Epithelial cell of prostate (primary cell): Measurements from ENCODE around the gene UNC80.
A peak's percentile ranks its signal among the peaks of the same experiment; 100 is the strongest.

ENCODE experiments used
- DNase-seq: peaks from one replicate; pipeline ENCODE4 v3.0.0-alpha.2; 2011; ENCODE audit warnings: low read depth, low spot score
- H3K27ac ChIP-seq: fragments of 450-650 bp; 2 replicates; pipeline ENCODE4 v1.5.1; 2017; ENCODE audit warnings: mild to moderate bottlenecking

UNC80 gene

DNA sequence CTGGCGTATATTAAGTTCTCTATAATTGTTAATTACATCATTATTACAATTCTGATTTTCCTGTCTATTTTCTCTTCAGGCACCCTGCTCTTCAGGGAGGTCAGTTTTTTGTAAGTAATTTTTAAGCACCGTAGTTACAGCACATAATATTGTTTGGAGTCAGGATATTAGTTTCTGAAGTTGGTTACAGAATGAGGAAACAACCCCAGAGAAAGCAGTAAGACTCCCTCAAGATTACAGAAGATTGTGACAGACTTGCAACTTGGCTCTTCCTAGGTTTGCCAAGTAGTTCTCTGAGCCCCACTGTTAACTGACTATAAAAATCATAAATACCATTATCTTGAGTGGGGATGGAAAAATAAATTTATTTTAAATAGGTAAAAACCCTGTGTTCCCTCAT lies 231.7 kb downstream of the UNC80 start:
- H3K27ac ChIP-seq = peak overlapping the region; percentile 43
- DNase-seq = no peak

DNA sequence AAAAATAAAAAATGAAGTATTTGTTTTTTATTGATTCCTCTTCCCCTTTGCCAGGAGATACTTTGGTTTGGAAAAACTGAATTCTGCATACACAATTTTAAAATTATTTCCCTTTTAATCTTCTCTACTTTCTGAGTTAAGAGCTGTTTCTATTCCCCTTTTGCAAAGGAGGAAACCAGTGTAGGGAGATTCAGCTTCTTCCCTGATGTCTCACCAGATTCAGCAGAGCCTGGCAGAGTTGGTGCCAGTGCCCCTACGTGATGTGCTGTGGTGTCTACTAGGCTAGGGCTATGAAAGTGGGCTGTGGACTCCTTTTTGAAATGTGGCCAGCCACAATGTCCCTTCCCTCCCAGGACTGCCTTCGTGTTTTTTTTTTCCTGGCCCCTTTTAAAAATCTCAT lies 233.2 kb downstream of the UNC80 start:
- no peak overlapping the region for H3K27ac ChIP-seq
- no peak for DNase-seq

DNA sequence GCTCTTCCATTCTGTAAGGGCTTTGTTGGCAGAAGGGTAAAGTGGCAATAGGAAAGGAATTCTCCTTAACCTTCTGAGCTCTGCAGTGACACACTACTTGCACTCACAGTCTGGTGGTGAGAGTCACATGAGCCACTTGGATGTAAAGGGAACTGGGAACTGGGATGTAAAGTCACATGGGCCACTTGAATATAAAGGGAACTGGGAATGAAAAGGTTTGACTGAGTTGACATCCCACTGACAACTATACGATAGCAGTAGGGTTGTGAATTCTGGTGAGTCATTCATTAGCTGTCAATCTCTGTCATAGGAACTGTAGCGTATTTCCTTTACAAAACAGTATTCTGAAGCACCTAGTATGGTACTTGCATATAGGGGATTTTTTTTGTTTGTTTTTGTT lies 236.3 kb downstream of the UNC80 start:
- H3K27ac ChIP-seq = no peak overlapping the region
- no peak for DNase-seq

DNA sequence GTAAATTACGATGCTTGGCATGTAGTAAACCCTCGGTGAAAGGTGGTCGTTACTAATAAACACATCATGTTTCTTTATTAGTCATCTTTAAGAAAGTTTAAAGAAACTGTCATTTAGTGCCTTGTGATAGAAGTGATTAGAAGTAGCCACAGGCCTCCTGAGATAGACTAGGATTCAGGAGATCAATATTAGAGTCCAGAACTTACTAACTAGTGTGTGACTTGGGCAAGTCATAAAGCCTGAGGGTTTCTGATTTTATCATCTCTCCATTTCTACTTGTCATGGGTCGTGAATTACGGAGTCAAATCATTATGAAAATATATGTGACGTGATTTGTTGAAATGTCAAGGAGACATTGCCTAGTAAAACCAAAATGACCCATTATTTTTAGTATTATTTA lies 237.5 kb downstream of the UNC80 start:
- no peak for DNase-seq
- H3K27ac ChIP-seq = no peak overlapping the region

DNA sequence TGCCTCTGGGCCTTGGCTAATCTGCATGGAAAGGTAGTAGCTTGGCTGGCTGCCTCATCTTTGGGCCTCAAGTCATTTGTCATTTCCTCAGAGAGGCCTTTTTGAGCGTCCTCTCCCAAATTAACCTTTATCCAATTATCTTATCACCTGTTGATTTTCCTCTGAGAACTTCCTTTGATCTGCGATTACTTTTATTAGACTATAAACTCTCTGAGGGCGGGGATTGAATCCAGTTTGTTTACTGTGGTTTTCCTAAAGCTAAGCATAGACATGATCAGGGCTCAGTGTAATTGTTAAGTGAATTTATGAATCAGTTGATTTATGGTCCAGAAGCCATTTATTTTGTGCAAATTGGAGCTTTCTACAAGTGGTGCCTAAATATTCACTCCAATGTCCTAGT lies 238.3 kb downstream of the UNC80 start:
- H3K27ac ChIP-seq = no peak overlapping the region
- DNase-seq = no peak

DNA sequence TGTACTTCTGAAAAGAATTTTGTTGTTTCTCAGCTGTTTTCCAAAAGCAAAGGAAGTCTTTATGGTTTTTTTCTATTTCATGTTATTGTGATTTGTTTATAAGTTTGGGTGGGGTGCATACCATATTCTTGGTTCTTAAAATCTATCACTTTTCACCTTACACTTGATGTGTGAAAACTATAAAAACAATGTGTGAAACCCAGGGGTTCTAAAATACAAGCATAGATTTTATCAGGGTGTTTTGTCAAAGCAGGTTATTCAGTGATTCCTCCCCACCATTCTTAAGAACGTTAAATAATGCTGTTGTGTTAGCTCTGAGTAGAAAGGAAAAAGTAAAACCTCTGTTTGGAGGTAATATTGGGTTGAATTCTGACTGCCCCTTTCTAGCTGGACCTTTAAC lies 248.5 kb downstream of the UNC80 start:
- DNase-seq = no peak

DNA sequence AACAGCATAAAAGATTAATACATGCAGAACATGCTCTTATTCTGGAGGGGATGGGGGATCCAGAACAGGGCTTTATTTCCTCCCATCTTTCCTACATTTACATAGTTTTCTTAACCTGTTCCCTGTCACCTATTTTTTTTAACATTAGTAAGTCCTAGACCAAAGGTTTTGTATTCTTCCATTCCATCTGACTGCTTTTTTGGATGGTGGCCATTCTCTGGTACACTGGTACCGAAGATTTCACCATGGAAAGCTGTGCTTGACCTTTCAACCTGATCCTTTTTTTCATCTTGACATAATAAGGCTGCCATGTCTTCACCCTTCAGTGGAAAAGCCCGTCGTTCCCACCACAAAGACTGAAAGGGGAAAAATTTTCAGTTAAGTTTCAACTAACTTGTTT lies 251.2 kb downstream of the UNC80 start:
- no peak for DNase-seq
- H3K27ac ChIP-seq = no peak overlapping the region

More for the DNA sequence above, 248.5 kb downstream of the UNC80 start:
- H3K27ac ChIP-seq = no peak overlapping the region

DNA sequence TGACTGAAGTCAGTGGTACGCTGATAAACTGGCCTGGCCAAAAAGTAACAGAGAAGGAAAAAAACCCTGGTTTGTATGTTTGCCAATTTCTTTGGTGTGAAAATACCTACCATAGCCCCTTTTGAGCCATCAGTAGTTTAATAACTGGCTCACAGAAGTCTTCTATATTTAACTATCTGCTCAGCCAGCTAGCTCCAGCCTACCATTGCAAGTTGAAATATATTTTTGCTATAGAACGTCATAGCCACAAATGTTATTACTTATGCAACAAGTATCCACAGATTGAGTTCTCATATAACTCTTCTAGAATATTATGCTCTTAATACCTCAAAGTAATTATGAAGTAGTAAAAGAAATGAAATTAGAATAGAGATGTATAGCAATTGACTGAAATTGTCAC lies 256.0 kb downstream of the UNC80 start:
- H3K27ac ChIP-seq = no peak overlapping the region

DNA sequence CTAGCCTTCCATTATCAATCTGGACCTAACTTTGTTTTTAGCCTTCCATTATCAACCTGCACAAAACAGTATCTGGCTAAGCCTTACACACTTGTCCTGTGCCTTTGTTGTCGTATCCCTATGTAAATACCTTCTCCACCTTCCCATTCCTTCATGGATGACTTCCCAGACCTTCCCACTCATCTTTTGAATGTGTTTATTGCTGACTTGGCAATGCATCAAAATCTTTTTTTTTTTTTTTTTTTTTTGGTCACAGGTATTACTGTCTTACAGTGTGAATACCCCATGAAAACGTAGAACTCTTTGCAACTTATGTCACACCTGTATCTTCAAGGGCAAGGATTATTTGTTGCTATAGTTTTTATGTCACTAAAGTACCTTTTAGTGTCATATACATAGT lies 256.5 kb downstream of the UNC80 start:
- no peak for DNase-seq
- no peak overlapping the region for H3K27ac ChIP-seq

More for the DNA sequence above, 256.0 kb downstream of the UNC80 start:
- DNase-seq = no peak

DNA sequence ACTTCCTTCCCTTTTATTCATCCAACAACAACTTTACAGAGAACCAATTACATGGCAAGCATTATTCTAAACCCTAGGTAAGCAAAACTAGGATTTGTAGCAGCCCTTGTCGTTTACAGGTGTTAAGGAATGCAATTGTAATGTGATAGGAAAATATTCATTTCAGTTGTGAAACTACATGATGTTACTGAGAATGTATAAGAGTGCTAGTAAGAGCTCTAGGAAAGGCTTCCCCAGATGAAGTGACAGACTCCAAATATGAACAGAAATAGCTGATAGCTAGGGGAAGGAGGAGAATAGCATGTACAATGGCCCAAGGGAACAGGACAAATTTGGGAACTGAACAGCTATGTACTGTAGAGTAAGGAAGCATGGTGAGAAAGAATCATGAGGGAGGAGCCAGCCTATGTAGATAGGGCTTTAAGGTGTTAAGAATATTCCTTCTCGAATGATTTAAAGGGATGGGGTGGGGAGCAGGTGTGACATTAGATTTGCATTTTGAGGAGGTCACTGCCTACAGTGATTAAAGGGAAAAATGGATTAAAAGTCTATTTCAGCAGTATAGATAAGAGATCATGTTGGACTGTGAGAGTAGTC lies 262.6 kb downstream of the UNC80 start:
- H3K27ac ChIP-seq = no peak overlapping the region

DNA sequence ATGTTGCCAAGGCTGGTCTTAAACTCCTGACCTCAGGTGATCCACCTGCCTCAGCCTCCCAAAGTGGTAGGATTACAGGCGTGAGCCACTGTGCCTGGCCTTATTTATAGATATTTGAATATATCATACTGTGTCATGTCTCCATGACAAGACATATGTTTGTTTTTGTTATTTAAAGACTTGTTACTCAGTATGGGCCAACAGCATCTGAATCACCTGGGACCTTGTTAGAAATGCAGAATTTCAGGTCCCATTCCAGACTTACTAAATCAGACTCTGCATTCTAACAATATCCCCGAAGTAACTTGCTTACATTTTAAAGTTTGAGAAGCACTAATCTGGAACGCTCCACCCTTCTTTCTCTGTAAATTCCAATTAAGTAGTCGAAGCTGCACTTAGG lies 264.0 kb downstream of the UNC80 start:
- no peak for DNase-seq
- H3K27ac ChIP-seq = no peak overlapping the region

More for the DNA sequence above, 262.6 kb downstream of the UNC80 start:
- no peak for DNase-seq

DNA sequence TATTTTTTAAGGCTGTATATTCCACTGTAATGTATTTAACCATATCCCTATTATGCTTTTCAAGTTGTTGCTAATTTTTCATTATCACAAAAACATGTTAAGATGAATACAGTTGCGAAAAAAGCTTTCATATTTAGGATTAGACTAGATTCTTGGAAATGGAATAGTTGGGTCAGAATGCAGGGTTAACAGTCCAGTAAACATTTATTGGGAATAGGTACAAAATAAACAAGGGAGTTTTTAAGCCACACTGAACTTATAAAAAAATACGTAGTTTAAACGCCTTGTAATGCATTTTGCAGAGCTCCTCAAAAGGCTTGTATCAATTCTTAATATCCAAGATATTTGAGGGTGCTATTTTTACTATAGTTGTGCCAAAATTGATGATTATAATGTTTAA lies 266.4 kb downstream of the UNC80 start:
- DNase-seq = no peak

DNA sequence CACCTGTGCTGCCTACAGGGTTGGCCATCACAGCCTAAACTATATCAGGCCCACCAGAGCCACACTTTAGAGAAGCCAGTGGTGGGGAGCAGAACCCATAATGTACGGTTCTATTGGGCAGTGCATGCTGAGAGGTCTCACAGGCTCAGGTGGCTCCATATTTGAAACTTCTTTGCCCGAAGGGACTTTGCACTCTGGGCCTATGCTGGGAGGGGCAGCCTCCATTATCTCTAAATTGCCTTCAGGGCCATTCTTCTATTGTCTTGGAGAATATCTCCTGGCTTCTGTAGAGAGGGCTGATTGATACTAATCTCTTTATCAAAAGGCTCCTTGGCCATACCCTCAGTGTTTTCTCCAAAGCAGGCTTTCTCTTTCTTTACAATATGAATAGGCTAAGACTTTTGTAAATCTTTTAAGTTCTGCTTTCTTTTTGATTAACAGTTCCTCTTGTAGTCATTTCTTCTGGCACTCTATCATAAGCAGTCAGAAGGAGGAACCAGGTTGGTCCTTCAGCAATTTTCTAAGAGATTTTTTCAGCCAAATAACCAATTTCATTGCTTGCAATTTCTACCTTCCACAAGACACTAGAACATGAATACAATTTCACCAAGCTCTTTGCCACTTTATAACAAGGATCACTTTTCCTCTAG lies 275.3 kb downstream of the UNC80 start:
- DNase-seq = no peak
- H3K27ac ChIP-seq = no peak overlapping the region

More for the DNA sequence above, 266.4 kb downstream of the UNC80 start:
- H3K27ac ChIP-seq = no peak overlapping the region
